GM19468 (cell line): Measurements from ENCODE around the gene DOCK11.
"Not testable (repeated sequence)": the region's sequence is repeated elsewhere in the genome, so short reads cannot be mapped to it uniquely, and the experiment has no call there.

Experiments used
- ATAC-seq: cut with Tn5 transposase; IDR thresholded peaks from one replicate; pipeline ENCODE4 v1.9.1; 2021; ENCODE audit warnings: mild to moderate bottlenecking, moderate library complexity, moderate number of reproducible peaks; ENCODE audit not compliant: unreplicated experiment; ENCODE audit errors: extremely low read depth

DOCK11 gene

DNA sequence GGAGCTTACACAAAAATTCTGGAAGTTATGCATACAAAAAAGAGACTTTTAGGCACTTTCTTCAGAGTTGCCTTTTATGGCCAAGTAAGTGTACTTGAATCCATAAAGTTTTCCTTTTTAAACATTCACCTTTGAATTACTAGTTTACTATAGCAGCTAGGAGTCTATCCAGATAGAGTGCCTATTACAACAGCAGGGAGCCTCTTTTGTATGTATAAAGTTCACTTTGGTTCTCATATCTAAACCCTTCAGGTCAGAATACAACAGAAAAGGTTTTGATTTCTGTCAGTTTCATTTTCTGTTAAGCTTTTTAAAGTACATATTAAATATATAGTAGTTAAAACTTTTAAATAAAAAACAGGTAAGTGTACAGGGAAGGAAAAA is 180.3 kb downstream of the DOCK11 start:
- ATAC-seq, result no peak

DNA sequence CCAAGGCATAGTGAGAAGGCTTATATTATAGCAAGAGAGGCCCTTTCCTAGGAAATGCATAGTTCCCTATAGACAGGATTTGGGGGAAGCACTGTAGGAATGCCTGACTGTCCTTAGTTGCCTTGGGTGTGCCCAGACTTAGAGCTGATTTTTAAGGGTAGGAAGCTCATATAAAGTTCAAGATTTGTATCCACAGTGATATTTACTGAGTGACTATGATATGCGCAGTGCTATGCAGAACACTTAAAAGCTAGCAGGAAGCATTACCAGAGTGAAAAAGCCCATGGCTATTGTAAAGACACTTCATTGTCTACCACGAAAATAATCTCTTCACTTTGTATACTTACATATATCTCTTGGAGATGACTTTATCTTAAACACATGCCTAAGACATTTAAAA is 181.7 kb downstream of the DOCK11 start:
- no peak for ATAC-seq

DNA sequence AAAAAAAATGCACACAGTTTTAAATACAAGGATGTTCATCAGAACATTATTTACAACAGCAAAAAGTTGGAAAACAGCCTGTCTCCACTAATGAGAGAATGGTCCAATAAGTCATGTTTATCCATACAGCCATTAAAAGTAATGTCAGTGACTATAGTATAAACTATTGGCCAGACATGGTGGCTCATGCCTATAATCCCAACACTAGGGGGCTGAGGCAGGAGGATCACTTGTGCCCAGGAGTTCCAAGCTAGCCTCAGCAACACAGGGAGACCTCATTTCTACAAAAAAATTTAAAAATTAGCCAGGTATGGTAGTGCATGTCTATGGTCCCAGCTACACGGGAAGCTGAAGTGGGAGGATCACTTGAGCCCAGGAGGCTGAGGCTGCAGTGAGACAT is 183.7 kb downstream of the DOCK11 start:
- no peak for ATAC-seq

DNA sequence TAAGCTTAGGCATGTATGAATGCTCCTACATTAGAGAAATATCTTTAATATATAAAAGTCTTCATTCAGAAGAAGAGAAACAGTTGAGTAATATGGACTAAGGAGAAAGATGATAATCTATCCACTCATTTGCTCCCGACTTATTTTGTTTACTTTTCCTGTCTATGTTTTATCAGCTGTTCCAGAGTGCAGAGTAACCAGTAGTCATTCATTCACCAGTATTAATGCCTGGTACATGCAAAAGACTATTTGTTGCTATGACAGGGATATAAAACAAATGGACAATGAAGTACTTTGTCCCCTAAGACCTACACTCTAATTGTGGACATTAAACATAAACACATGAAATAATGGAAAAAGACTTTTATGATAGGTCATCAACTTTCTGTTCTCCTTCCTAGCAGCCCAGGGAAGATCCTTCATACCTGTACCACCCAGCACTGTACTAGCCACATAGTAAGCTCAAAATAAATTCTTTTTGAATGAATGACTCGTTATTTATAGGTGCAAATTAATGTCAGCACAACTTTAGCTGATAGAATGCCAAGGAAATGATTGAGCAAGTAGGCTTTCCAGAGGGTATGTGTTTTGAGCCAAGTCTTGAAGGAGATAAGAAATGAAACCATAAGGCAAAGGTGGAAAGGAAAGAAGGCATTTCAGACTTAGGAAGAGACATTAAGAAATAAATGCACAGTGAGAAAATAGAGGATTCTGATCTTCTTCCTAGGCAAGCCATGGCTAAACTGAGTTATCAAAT is 186.8 kb downstream of the DOCK11 start:
- no peak for ATAC-seq

DNA sequence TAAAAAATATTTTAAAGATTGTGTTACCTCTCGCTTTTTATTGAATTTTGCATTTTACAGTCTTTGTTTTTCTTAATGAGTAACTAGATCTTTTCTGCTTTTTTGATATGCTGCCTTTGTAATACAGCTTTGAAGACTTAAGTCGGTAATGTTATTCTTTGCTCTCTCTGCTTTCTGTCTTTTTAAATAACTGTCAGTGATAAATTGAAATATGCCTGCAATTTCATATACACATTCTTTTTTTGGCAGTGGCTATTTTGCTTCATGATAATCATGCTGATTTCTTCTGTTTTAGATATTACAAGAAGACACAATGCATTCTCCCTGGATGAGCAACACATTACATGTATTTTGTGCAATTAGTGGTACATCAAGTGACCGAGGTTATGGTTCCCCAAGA is 189.8 kb downstream of the DOCK11 start:
- ATAC-seq, result no peak

DNA sequence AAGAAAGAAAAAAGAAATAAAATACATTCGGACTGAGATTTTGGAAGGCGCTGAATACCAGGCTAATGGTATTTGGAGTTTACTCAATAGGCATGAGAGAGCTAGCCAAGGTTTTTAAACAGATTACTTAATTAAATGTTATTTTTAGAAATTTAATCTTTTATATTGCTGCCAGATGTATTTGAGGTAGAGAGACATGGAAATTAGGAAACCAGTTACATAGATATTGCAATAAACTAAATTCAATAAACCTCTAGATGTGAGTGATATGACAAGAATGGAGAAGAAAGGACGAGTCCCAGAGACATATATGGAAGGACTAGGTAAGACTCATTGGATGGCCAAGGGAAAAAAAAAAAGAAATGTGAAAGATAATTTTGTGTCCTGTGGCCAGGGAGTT is 193.3 kb downstream of the DOCK11 start:
- no peak for ATAC-seq

DNA sequence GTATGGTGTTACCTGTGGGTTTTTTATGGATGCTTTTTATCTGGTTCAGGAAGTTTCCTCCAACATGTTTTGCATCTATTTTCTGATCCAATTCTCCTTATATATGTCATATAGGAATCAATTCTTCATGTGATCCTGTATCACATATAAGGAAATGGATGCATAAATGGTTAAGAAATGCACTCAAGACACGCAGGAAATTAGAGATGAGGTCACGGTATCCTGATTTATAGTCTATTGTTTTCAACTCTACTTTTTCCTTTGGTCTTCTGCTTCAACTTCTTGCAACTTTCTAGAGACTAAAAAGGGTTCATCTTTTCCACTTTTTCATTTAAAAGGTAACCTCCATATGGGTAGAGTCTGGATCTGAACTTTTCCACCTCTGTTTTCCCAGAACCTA is 198.2 kb downstream of the DOCK11 start:
- no peak for ATAC-seq

DNA sequence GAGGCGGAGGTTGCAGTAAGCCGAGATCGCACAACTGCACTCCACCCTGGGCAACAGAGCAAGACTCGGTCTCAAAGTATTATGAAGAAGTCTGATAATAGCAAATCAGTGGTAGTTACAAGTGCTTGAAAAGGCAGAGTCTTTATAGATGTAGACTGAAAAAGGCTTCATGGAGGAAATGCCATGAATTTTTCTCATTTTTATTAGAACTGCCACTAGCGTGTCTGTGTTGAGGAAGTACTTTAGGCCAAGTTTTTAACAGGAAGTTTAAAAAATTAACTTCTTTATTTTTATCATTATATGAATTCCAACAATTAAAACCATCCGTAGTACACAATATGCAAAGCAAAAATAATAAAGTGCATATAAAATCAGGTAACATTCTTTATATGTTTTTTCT is 199.0 kb downstream of the DOCK11 start:
- ATAC-seq, result no peak

DNA sequence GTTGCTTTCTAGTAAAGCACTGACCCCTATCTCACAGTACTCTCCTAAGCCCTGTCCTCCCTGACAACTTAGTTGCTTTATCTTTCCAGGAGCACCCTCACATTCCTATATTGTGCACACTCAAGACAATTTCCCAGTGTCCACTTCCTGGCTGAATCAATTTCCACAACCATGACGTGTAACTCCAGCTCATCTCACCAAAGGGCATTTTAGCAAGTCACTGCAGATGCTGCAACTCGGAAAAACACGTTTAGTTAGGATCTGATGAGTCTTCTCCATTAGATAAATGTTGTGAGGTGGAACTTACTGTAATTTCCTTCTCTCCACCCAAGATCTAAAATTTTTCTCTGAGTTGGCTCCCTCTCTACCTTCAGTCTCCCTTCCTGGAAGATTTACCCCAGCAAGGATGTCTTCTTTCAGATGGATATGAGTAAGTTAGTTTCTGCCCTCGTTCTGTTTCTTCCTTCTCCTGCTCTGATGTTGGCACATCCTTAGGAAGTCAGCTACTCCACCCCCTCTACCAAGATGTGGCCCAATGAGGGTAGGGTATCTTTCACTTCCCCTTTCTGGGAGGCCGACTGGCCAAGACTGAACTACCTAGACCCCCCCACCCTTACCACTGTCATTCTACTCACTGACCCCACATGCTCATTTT is 203.0 kb downstream of the DOCK11 start:
- no peak for ATAC-seq

DNA sequence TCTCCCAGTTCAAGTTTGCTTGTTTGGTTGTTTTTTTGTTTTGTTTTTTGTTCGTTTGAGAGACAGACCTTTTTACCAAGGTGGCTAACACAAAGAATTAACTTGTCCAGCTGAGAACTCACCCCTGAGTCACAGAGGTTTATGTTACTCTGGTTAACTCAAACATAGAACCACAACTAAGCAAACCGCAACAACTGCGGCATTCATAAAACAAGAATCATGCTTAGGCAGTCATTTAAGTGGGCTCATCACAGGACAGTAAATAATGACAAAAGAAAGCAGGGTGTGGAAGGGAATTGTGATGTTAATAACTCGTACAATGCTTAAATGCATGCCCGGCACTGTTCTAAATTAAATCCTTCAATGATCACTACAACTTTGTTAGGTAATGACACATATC is 207.1 kb downstream of the DOCK11 start:
- no peak for ATAC-seq

DNA sequence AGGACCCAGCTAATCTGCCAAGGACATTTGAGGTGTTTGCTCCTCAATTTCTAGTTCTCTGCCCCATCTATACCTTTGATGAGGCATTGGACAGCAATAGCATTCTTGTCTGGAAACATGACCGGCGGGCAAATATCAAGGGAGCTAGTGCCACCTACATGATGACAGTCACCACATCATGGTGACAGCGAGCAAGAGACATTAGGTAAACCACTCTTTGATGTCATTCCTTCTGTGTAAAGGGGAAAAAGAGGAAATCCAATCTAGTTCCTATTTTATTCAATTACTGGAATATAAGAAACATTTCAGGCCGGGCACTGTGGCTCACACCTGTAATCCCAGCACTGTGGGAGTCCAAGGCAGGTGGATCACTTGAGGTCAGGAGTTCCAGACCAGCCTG is 211.1 kb downstream of the DOCK11 start:
- ATAC-seq, result no peak

DNA sequence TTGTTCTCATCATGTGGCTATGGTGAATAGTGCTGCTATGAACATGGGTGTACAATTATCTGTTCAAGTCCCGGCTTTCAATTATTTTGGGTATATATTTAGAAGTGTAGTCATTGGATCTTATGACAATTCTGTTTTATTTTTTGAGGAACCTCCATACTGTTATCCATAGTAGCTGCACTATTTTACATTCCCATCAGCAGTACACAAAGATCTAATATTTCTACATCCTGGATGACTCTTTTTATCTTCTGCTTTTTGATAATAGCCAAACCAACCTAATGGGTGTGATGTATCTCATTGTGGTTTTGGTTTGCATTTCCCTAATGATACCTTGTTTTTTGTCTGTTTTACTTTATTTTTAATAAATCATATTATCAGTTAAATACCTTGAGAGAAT is 218.9 kb downstream of the DOCK11 start:
- no peak for ATAC-seq

DNA sequence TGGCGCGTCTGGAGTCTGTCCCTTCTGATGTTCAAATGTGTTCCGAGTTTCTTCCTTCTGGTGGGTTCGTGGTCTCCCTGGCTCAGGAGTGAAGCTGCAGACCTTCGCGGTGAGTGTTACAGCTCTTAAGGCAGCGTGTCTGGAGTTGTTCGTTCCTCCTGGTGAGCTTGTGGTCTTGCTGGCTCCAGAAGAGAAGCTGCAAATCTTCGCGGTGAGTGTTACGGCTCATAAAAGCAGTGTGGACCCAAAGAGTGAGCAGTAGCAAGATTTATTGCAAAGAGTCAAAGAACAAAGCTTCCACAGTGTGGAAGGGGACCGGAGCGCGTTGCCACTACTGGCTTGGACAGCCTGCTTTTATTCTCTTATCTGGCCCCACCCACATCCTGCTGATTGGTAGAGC is 220.3 kb downstream of the DOCK11 start:
- not testable (repeated sequence) for ATAC-seq

DNA sequence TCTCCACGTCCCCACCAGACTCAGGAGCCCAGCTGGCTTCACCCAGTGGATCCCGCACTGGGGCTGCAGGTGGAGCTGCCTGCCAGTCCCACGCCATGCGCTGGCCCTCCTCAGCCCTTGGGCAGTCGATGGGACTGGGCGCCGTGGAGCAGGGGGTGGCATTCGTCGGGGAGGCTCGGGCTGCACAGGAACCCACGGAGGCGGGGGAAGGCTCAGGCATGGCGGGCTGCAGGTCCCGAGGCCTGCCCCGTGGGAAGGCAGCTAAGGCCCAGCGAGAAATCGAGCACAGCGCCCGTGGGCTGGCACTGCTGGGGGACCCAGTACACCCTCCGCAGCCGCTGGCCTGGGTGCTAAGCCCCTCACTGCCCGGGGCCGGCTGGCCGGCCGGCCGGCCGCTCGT is 221.2 kb downstream of the DOCK11 start:
- not testable (repeated sequence) for ATAC-seq

DNA sequence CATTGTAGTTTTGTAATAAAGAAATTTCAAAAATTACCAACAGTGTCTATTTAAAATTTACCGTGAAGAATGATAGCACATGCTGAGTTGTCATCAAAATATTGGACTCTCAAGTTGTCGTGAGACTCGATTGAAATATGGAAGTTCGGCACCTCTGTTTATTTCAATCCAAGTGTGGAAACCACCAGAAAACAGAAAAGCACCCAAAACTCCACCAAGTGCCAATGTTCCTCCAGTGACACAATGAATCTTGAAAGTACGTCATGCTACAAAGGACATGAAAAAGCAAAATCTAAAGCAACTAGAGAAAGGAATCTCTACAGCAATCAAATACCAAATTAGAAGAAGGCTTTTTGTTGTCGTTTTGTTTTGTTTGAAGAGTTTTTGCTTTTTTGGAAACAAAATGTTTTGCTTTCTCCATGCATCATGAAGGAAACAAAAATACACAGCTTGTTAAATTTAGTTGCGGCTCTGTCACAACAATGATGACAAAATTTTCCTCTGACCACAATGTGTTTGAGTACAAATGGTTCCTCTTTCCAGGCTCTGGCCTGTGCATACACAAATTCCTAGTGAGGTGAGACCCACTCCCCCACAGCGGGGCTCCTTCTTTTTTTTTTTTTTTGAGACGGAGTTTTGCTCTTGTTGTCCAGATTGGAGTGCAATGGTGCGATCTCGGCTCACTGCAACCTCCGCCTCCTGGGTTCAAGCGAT is 222.2 kb downstream of the DOCK11 start:
- ATAC-seq, result no peak

DNA sequence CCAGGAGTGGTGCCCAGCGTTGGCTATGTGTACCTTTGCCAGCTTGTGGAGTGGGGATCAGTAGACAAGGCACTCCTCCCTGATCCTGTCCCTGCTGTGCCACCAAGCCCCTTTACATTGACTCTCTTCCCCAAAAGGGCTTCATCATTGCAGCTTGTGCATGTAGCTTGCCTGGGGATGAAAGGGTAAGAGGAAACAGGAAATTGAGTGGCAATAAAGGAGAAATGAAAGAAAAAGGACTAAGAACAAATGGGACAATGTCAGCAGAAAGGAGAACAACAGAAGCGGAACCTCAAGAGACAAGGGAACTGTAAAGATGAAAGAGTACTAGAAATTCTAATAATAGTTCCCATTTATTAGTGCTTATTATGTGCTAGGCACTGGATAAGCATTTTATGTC is 223.1 kb downstream of the DOCK11 start:
- ATAC-seq, result no peak

DNA sequence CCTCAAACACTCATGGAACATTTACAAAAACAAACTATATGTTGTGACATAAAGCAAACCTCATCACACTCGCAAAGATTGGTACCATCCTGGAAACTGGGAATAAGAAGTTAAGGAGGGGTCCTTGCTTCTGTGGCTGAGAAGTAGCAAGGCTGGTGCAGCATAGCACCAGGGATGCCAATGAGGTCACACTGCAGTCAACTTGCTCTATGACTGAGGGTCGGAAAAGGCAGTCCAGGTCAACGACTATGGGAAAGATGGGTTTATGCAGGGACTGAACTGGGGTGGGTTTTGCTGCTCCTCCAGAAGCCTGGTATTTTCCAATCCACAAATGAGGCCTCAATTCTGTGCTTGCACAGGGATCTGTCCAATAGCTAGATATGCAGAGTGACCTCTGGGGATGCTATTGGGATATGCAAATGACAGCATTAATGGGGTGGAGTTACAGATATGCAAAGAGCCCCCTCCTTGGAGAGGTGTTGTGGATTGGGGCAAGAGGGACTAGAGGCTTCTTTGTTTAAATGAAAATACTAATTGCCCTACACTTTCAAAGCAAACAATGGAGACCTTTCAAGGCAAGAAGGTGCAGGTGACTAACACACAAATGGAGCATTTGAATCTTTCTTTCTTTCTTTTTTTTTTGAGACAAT is 224.6 kb downstream of the DOCK11 start:
- ATAC-seq, result no peak

DNA sequence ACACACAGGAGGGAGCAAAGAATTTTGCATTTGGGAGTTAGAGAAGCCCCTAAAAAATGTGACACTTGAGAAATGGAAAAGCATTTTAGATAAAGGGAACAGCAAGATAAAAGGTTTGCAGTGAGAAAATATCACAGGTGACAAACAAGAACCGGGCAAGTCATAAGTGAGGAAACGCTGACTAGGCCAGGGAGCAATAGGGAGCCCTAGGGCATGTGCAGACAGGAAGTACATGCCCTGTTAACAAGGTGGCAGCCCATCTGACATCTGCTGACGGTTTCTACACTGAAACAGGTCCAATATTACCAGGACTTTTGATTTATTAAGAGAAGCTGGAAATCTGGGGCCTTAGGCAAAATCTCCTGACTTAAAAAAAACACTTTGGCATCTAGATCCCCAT is 227.8 kb downstream of the DOCK11 start:
- no peak for ATAC-seq

DNA sequence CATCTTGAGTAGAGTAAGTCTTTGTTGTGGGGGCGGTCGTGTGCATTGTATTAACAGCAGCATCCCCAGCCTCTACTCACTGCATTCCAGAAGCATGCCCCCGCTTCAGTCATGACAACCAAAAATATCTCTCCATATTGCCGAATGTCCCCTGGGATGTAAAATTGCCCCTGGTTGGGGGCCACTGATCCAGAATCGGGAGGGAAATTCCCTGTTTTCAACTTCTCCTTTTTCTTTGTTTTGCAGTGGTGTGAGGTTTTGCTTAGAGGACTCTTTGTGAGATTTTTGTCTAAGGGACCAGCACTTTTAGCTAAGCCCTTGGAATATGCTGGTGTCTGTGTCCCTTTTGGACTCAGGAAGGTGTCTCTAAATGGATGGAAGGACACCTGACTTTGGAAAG is 228.8 kb downstream of the DOCK11 start:
- no peak for ATAC-seq

DNA sequence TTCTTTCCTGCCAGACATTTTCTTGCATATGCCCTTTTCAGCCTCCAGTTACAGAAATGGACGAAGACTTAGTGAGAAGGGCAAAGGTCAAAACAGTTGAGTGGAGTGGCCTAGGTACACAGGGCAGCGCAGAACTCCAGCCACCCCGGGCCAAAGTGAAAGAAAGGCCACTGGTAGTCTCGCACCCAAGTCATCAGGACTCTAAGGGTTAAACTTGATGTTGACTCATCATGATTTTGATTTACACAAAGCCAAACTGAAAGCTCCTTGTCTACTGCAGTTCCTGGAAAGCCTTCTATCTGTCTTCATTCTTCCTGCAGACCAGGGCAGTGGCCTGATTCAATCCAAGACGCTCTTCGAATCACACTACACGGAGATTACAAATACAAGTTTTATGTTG is 229.2 kb downstream of the DOCK11 start:
- no peak for ATAC-seq

DNA sequence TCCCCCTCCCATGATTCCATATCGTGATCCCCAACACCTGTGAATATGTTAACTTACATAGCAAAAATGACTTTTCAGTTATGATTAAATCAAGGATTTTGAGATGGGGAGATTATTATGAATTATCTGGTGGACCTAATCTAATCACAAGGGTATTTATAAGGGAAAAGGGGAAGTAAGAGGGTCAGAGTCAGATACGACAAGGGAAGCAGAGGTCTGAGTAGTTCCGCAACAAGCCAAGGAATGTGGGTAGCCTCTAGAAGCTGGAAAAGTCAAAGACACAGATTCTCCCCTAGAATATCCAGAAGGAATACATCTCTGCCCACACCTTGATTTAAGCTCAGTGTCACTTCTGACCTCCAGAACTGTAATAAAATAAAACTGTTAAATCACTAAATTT is 230.8 kb downstream of the DOCK11 start:
- ATAC-seq, result no peak
